CD8-positive, alpha-beta memory T cell (primary cell): ENCODE measurements around the gene ACOX2. TPM values are rescaled to one million over a fixed set of nuclear protein-coding genes. Genes with fewer than 3 reads are reported as not detected.

ENCODE experiments used
- CTCF ChIA-PET: fragments of 350-600 bp; sonication (Branson Sonifier 250); formaldehyde crosslinking; loops from one replicate; lab custom pipeline; 2021; ENCODE audit warnings: antibody characterized with exemption; lab: Charles Lee
- POLR2A ChIA-PET: fragments of 350-600 bp; sonication (Branson Sonifier 250); formaldehyde crosslinking; loops from one replicate; lab custom pipeline; 2021; ENCODE audit warnings: antibody characterized with exemption; lab: Charles Lee
- DNase-seq, 5 donors: peaks; one replicate each; pipeline versions ENCODE4 v3.0.0 to v3.0.0-alpha.2; 2020 to 2022; ENCODE audit warnings: mixed read lengths in 1 of 5
- H3K27ac ChIP-seq: one replicate; pipeline ENCODE4 v1.7.0; 2013; ENCODE audit warnings: low read depth, mild to moderate bottlenecking, low read length, moderate library complexity
- H3K27me3 ChIP-seq: 2 replicates; pipeline ENCODE4 v1.7.0; 2013; ENCODE audit warnings: low read length, mild to moderate bottlenecking; ENCODE audit not compliant: insufficient read depth, poor library complexity, severe bottlenecking
- H3K36me3 ChIP-seq: 2 replicates; pipeline ENCODE4 v1.7.0; 2013; ENCODE audit warnings: mild to moderate bottlenecking, low read length, moderate library complexity; ENCODE audit not compliant: insufficient read depth
- H3K4me1 ChIP-seq: 2 replicates; pipeline ENCODE4 v1.7.0; 2013; ENCODE audit warnings: mild to moderate bottlenecking, low read length, moderate library complexity; ENCODE audit not compliant: insufficient read depth
- H3K4me3 ChIP-seq: 2 replicates; pipeline ENCODE4 v1.7.0; 2013; ENCODE audit warnings: mild to moderate bottlenecking, low read length
- H3K9me3 ChIP-seq: 2 replicates; pipeline ENCODE4 v1.7.0; 2013; ENCODE audit warnings: mild to moderate bottlenecking, low read length
- H3K27ac Mint-ChIP-seq, 8 donors: one replicate each; pipeline ENCODE4 v1.8.0; 2020 to 2021; ENCODE audit warnings: mixed read lengths in 8 of 8, mild to moderate bottlenecking in 6 of 8, inconsistent platforms in 3 of 8, moderate library complexity in 3 of 8
- H3K27me3 Mint-ChIP-seq, 2 donors: one replicate each; pipeline ENCODE4 v1.8.0; 2020 to 2021; ENCODE audit warnings: mixed read lengths in 2 of 2, mild to moderate bottlenecking in 1 of 2, moderate library complexity in 1 of 2
- H3K36me3 Mint-ChIP-seq, 3 donors: one replicate each; pipeline ENCODE4 v1.8.0; 2020 to 2021; ENCODE audit warnings: mixed read lengths in 3 of 3, inconsistent platforms in 1 of 3, mild to moderate bottlenecking in 1 of 3
- H3K4me1 Mint-ChIP-seq, 3 donors: one replicate each; pipeline ENCODE4 v1.8.0; 2020 to 2021; ENCODE audit warnings: mixed read lengths in 3 of 3, inconsistent platforms in 1 of 3, mild to moderate bottlenecking in 1 of 3
- H3K4me3 Mint-ChIP-seq, 7 donors: one replicate each; pipeline ENCODE4 v1.8.0; 2020 to 2021; ENCODE audit warnings: mixed read lengths in 7 of 7, mild to moderate bottlenecking in 6 of 7, moderate library complexity in 4 of 7, inconsistent platforms in 2 of 7
- H3K9me3 Mint-ChIP-seq, 5 donors: one replicate each; pipeline ENCODE4 v1.8.0; 2020 to 2022; ENCODE audit warnings: mixed read lengths in 5 of 5, mild to moderate bottlenecking in 3 of 5, moderate library complexity in 2 of 5, inconsistent platforms in 1 of 5
- polyA plus RNA-seq: library from polyadenylated mRNA; unstranded; fragments of 300-500 nt; fragmentation: Illumina TruSeq; gene quantifications from one replicate; pipeline ENCODE4 v1.2.3, GENCODE V29; 2021
- total RNA-seq, 2 experiments: library from RNA; stranded (reverse); gene quantifications; one replicate each; pipeline ENCODE4 v1.2.3, GENCODE V29; 2021

The ACOX2 gene
- total and polyA plus RNA-seq, 3 experiments from 2014 or later: not detected

GRCh38 chr3:58507356-58508078 is 29.5 kb downstream of the ACOX2 start:
- Histone ChIP-seq H3K27ac (no peak overlapping the region), H3K4me1 (no peaks in the 10 kb centered on the region), H3K36me3 (no peaks in the 10 kb centered on the region), H3K9me3 (no peaks in the 10 kb centered on the region), H3K4me3 (no peak overlapping the region), H3K27me3 (no peaks in the 10 kb centered on the region)
- no peak overlapping the region for H3K4me3 Mint-ChIP-seq
- H3K27ac Mint-ChIP-seq: no peak overlapping the region
- H3K27me3 Mint-ChIP-seq: no peaks in the 10 kb centered on the region
- no peaks in the 10 kb centered on the region for H3K9me3 Mint-ChIP-seq
- DNase-seq: no peak
- H3K4me1 Mint-ChIP-seq: peaks cover 0 to 14% (median 5%) of the 10 kb centered on the region in 3 donors
- H3K36me3 Mint-ChIP-seq: peaks cover 0 to 20% (median 1%) of the 10 kb centered on the region in 3 donors
- POLR2A ChIA-PET: no interaction called here
- CTCF ChIA-PET: interaction anchor here (1.4 kb wide), 1 partner anchor 16 kb away, joined by 3 read pairs; the partner anchor contains the start of gene KCTD6

GRCh38 chr3:58502872-58503271 is 34.1 kb downstream of the ACOX2 start:
- Mint-ChIP-seq H3K27me3 (no peaks in the 10 kb centered on the region), H3K27ac (no peak overlapping the region), H3K4me3 (no peak overlapping the region), H3K9me3 (no peaks in the 10 kb centered on the region), H3K36me3 (peaks cover 0 to 48% (median 3%) of the 10 kb centered on the region in 3 donors), H3K4me1 (peaks cover 6 to 28% (median 20%) of the 10 kb centered on the region in 3 donors)
- Histone ChIP-seq H3K4me1 (no peaks in the 10 kb centered on the region), H3K9me3 (no peaks in the 10 kb centered on the region), H3K4me3 (no peak overlapping the region), H3K27me3 (no peaks in the 10 kb centered on the region), H3K27ac (no peak overlapping the region), H3K36me3 (peaks cover 5% of the 10 kb centered on the region)
- DNase-seq: no peak
- CTCF ChIA-PET: interaction anchor here (0.9 kb wide), 1 partner anchor 8 kb away, joined by 3 read pairs; no protein-coding TSS in a partner anchor
- POLR2A ChIA-PET: no interaction called here

DNA sequence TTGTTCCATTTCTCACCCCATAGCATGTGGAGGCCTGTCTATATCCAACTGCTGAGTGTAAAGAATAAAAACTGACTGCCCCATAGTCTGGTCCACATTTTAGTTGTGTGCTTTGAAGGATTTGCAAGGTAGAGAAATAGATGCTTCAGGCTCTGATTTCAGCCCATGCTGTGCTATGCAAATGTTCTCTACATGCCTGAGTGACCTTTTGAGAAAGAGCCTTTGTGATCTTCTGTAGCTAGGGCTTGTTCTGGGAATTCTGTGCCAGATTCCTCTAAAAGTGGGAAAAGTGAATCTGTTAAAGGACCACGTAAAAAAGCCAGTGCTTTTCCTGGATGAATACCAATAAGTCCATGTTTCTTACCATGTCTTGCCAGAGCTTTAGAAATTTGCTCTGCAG is 39.9 kb downstream of the ACOX2 start:
- H3K27me3 Mint-ChIP-seq: no peaks in the 10 kb centered on the region
- H3K4me1 Mint-ChIP-seq: peaks cover 52 to 76% (median 69%) of the 10 kb centered on the region in 3 donors
- DNase-seq: no peak
- ChIA-PET CTCF (no interaction called here), POLR2A (no interaction called here)
- H3K9me3 Mint-ChIP-seq: no peaks in the 10 kb centered on the region
- H3K27me3 ChIP-seq: no peaks in the 10 kb centered on the region
- H3K27ac ChIP-seq: no peak overlapping the region
- H3K36me3 Mint-ChIP-seq: peaks cover 0 to 32% (median 3%) of the 10 kb centered on the region in 3 donors
- H3K36me3 ChIP-seq: peaks cover 5% of the 10 kb centered on the region
- no peaks in the 10 kb centered on the region for H3K9me3 ChIP-seq
- H3K4me3 Mint-ChIP-seq: peak overlapping the region in 1 of 7 donors; percentile 22
- H3K4me3 ChIP-seq: no peak overlapping the region
- peaks cover 31% of the 10 kb centered on the region for H3K4me1 ChIP-seq
- H3K27ac Mint-ChIP-seq: no peak overlapping the region

DNA sequence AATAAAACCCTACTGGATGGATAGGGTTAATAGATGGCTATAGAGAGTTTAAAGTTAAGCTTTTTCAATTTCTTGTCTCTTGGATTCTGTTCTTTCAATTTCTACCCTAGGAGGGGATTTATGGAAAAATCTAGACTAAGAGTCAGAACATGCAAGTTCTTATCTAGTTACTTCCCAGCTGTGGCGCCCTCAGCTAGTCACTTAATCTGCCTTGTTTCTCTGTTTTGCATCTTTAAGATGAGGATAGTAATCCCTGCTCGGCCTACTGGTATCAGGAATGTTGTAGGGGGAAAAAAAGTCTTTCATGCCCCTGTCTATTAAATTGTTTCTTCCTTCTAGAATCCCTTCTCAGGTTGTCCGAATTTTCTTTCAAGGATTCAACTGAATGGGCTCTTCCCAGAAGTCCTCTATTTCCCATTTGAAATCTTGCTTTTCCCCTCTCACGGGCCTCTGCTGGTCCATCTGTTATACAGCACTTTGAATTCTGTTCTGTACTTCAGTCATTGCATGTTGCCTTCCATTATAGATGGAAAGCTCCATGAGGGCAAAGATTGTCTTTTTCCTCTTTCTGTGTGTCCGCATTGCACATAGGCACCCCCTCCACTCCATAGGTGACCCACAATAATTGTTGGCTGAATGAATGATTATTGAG is 40.7 kb downstream of the ACOX2 start:
- H3K27me3 Mint-ChIP-seq: no peaks in the 10 kb centered on the region
- no peaks in the 10 kb centered on the region for H3K27me3 ChIP-seq
- no peaks in the 10 kb centered on the region for H3K9me3 Mint-ChIP-seq
- H3K9me3 ChIP-seq: no peaks in the 10 kb centered on the region
- no peak overlapping the region for H3K4me3 ChIP-seq
- ChIA-PET POLR2A (no interaction called here), CTCF (interaction anchor here (1.6 to 2.2 kb wide), 2 partner anchors 10 to 190 kb away, joined by 3 to 10 read pairs; partner anchors contain the start of genes HTD2 and RPP14)
- H3K27ac Mint-ChIP-seq: no peak overlapping the region
- H3K4me1 Mint-ChIP-seq: peaks cover 54 to 75% (median 72%) of the 10 kb centered on the region in 3 donors
- H3K4me3 Mint-ChIP-seq: peak overlapping the region in 2 of 7 donors; percentile 10 to 61
- H3K4me1 ChIP-seq: peaks cover 33% of the 10 kb centered on the region
- peaks cover 4% of the 10 kb centered on the region for H3K36me3 ChIP-seq
- no peak for DNase-seq
- H3K27ac ChIP-seq: no peak overlapping the region
- peaks cover 0 to 26% (median 3%) of the 10 kb centered on the region in 3 donors for H3K36me3 Mint-ChIP-seq

- Mint-ChIP-seq H3K27me3 (no peaks in the 10 kb centered on the region), H3K36me3 (peaks cover 0 to 17% (median 0%) of the 10 kb centered on the region in 3 donors), H3K4me1 (peaks cover 62 to 79% (median 72%) of the 10 kb centered on the region in 3 donors), H3K9me3 (no peaks in the 10 kb centered on the region), H3K4me3 (peak overlapping the region in 3 of 7 donors; percentile 26 to 59 (median 41)), H3K27ac (no peak overlapping the region)
- no peaks in the 10 kb centered on the region for H3K9me3 ChIP-seq
- no peaks in the 10 kb centered on the region for H3K27me3 ChIP-seq
- no peaks in the 10 kb centered on the region for H3K36me3 ChIP-seq
- H3K4me1 ChIP-seq: peaks cover 40% of the 10 kb centered on the region
- no peak overlapping the region for H3K4me3 ChIP-seq
- no peak overlapping the region for H3K27ac ChIP-seq
- ChIA-PET POLR2A (no interaction called here), CTCF (interaction anchor here (1.2 to 5.2 kb wide), 6 partner anchors 8 to 189 kb away, joined by 3 to 57 read pairs (median 4); partner anchors contain the start of genes HTD2 and RPP14)
- no peak for DNase-seq
These were observed 41.9 kb downstream of the ACOX2 start for GRCh38 chr3:58495101-58495500.

GRCh38 chr3:58494107-58494506 is 42.9 kb downstream of the ACOX2 start:
- Histone ChIP-seq H3K27me3 (no peaks in the 10 kb centered on the region), H3K36me3 (no peaks in the 10 kb centered on the region), H3K4me1 (peaks cover 40% of the 10 kb centered on the region), H3K27ac (no peak overlapping the region), H3K9me3 (no peaks in the 10 kb centered on the region), H3K4me3 (no peak overlapping the region)
- peak overlapping the region; percentile 5 to 94 (median 46) for H3K4me3 Mint-ChIP-seq
- H3K36me3 Mint-ChIP-seq: peaks cover 0 to 10% (median 0%) of the 10 kb centered on the region in 3 donors
- ChIA-PET POLR2A (no interaction called here), CTCF (interaction anchor here (1.2 to 5.2 kb wide), 9 partner anchors 9 to 188 kb away, joined by 3 to 57 read pairs (median 10); partner anchors contain the start of genes HTD2, PXK and RPP14)
- no peak for DNase-seq
- H3K27ac Mint-ChIP-seq: peak overlapping the region in 4 of 8 donors; percentile 9 to 76 (median 26)
- peaks cover 66 to 81% (median 78%) of the 10 kb centered on the region in 3 donors for H3K4me1 Mint-ChIP-seq
- H3K27me3 Mint-ChIP-seq: no peaks in the 10 kb centered on the region
- no peaks in the 10 kb centered on the region for H3K9me3 Mint-ChIP-seq

DNA sequence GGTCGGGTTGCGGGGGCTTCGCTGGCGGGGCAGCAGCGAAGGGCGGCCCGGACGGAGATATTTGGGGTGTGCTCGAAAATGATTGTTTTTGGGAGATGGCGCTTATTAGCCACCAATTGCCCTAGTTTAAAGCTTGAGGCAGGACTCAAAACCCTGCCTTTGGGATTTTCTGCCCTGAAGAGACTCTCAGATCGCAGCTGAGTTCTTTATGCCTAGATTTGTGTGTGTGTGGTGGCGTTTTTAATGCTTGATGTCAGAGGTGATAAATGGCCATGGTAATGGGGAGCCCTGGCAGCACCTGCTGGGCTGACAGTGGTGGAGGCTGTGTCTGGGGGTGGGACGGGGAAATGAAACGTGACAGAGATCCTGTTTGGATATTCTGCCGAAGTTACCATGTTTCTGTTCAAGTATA is 44.5 kb downstream of the ACOX2 start:
- DNase-seq: peak in 2 of 5 donors; percentile 30 to 55
- POLR2A ChIA-PET: interaction anchor here (0.7 to 1.6 kb wide), 5 partner anchors 21 to 186 kb away, joined by 3 to 9 read pairs (median 4); partner anchors contain the start of genes HTD2, PXK and RPP14
- H3K36me3 ChIP-seq: no peaks in the 10 kb centered on the region
- Mint-ChIP-seq H3K27ac (peak overlapping the region; percentile 73 to 96 (median 88)), H3K27me3 (no peaks in the 10 kb centered on the region), H3K4me1 (peaks cover 65 to 74% (median 71%) of the 10 kb centered on the region in 3 donors), H3K4me3 (peak overlapping the region; percentile 86 to 99 (median 91)), H3K36me3 (peaks cover 0 to 4% (median 0%) of the 10 kb centered on the region in 3 donors), H3K9me3 (no peaks in the 10 kb centered on the region)
- H3K9me3 ChIP-seq: no peaks in the 10 kb centered on the region
- H3K27ac ChIP-seq: peak overlapping the region; percentile 53
- peak overlapping the region; percentile 88 for H3K4me3 ChIP-seq
- H3K4me1 ChIP-seq: peaks cover 40% of the 10 kb centered on the region
- no peaks in the 10 kb centered on the region for H3K27me3 ChIP-seq
- CTCF ChIA-PET: interaction anchor here (0.6 to 5.2 kb wide), 22 partner anchors 9 to 254 kb away, joined by 3 to 57 read pairs (median 6); partner anchors contain the start of genes HTD2, PXK and RPP14
